HFFc6 (cell line): ENCODE results near the gene TAS1R3. TPM values are rescaled to one million over a fixed set of nuclear protein-coding genes. Genes with fewer than 3 reads are reported as not detected.

ENCODE experiments used
- DNase-seq: peaks from one replicate; pipeline ENCODE4 v3.0.0-alpha.2; 2018
- H3K27ac Mint-ChIP-seq: 2 replicates; pipeline ENCODE4 v1.8.0; 2020; ENCODE audit warnings: mild to moderate bottlenecking, mixed read lengths
- H3K27me3 Mint-ChIP-seq: 2 replicates; pipeline ENCODE4 v1.8.0; 2021; ENCODE audit warnings: mild to moderate bottlenecking, moderate library complexity, mixed read lengths; ENCODE audit not compliant: insufficient read depth
- H3K36me3 Mint-ChIP-seq: 2 replicates; pipeline ENCODE4 v1.8.0; 2021; ENCODE audit warnings: low read depth, mixed read lengths
- H3K4me1 Mint-ChIP-seq: 2 replicates; pipeline ENCODE4 v1.8.0; 2020; ENCODE audit warnings: low read depth, mixed read lengths
- H3K4me3 Mint-ChIP-seq: 2 replicates; pipeline ENCODE4 v1.8.0; 2020; ENCODE audit warnings: mild to moderate bottlenecking, moderate library complexity, mixed read lengths
- H3K9me3 Mint-ChIP-seq: 2 replicates; pipeline ENCODE4 v1.8.0; 2020; ENCODE audit warnings: mild to moderate bottlenecking, mixed read lengths
- CTCF ChIP-seq: fragments of 200-600 bp; sonication (generic); IDR thresholded peaks from 2 replicates; pipeline ENCODE4 v1.5.0; 2021; ENCODE audit warnings: antibody characterized with exemption, mild to moderate bottlenecking
- total RNA-seq, 6 experiments: library from RNA; stranded (reverse); fragmentation: NEBNext Ultra II Directional; extraction: Animal tissue kit (Norgen Biotek cat#: 25700); gene quantifications; 2 replicates in 1 of 6; 3 replicates in 5 of 6; pipeline ENCODE4 v1.2.3, GENCODE V29; 2021

The TAS1R3 gene
- total RNA-seq, 6 experiments from 2014 or later = 0.07 to 0.20 (median 0.13) TPM

- no peak for TF ChIP-seq CTCF
- H3K4me3 Mint-ChIP-seq = no peak overlapping the region
- no peaks in the 10 kb centered on the region for H3K9me3 Mint-ChIP-seq
- peaks cover 4% of the 10 kb centered on the region; the same call in 1 of the 2 replicates for H3K27me3 Mint-ChIP-seq
- no peaks in the 10 kb centered on the region for H3K36me3 Mint-ChIP-seq
- peaks cover 15% of the 10 kb centered on the region for H3K4me1 Mint-ChIP-seq
- DNase-seq = no peak
- H3K27ac Mint-ChIP-seq = no peak overlapping the region
Measured at GRCh38 chr1:1285102-1285571, 45.9 kb upstream of the TAS1R3 start.

- H3K27ac Mint-ChIP-seq = no peak overlapping the region
- no peaks in the 10 kb centered on the region for H3K9me3 Mint-ChIP-seq
- H3K36me3 Mint-ChIP-seq = no peaks in the 10 kb centered on the region
- H3K4me1 Mint-ChIP-seq = peaks cover 15% of the 10 kb centered on the region
- no peak overlapping the region for H3K4me3 Mint-ChIP-seq
- TF ChIP-seq CTCF = no peak
- DNase-seq = no peak
- H3K27me3 Mint-ChIP-seq = peaks cover 4% of the 10 kb centered on the region; the same call in 1 of the 2 replicates
Measured at GRCh38 chr1:1285611-1286311, 45.3 kb upstream of the TAS1R3 start.

GRCh38 chr1:1286313-1287261, 44.5 kb upstream of the TAS1R3 start:
- H3K27ac Mint-ChIP-seq = no peak overlapping the region
- H3K9me3 Mint-ChIP-seq = no peaks in the 10 kb centered on the region
- H3K27me3 Mint-ChIP-seq = peaks cover 5% of the 10 kb centered on the region; the same call in 1 of the 2 replicates
- H3K4me1 Mint-ChIP-seq = peaks cover 15% of the 10 kb centered on the region
- TF ChIP-seq CTCF = no peak
- DNase-seq = no peak
- no peak overlapping the region for H3K4me3 Mint-ChIP-seq
- H3K36me3 Mint-ChIP-seq = no peaks in the 10 kb centered on the region

- peaks cover 6% of the 10 kb centered on the region for H3K4me1 Mint-ChIP-seq
- peaks cover 3% of the 10 kb centered on the region; the same call in 1 of the 2 replicates for H3K27me3 Mint-ChIP-seq
- H3K36me3 Mint-ChIP-seq = no peaks in the 10 kb centered on the region
- no peak overlapping the region for H3K27ac Mint-ChIP-seq
- no peak for TF ChIP-seq CTCF
- no peak for DNase-seq
- H3K9me3 Mint-ChIP-seq = no peaks in the 10 kb centered on the region
- no peak overlapping the region for H3K4me3 Mint-ChIP-seq
Measured at GRCh38 chr1:1287288-1288110, 43.6 kb upstream of the TAS1R3 start.

- peak; percentile 76 for TF ChIP-seq CTCF
- Mint-ChIP-seq H3K4me3 (no peak overlapping the region), H3K27me3 (peaks cover 1% of the 10 kb centered on the region), H3K27ac (no peak overlapping the region), H3K4me1 (no peaks in the 10 kb centered on the region), H3K36me3 (no peaks in the 10 kb centered on the region), H3K9me3 (no peaks in the 10 kb centered on the region)
- DNase-seq = peak; percentile 42
Measured at GRCh38 chr1:1290238-1290731, 40.8 kb upstream of the TAS1R3 start.
